GM12873 (cell line): Measurements from ENCODE around the gene PLA2G4D.

Experiments used
- CTCF ChIP-seq: IDR thresholded peaks from 2 replicates; pipeline ENCODE4 v1.5.1; 2012; ENCODE audit warnings: low read depth, mild to moderate bottlenecking, moderate library complexity, low read length, control low read depth; ENCODE audit not compliant: insufficient read depth; ENCODE audit errors: missing control alignments

Gene PLA2G4D

GRCh38 chr15:42082823-42083604 lies 11.3 kb downstream of the PLA2G4D start:
- TF ChIP-seq CTCF, result no peak

DNA sequence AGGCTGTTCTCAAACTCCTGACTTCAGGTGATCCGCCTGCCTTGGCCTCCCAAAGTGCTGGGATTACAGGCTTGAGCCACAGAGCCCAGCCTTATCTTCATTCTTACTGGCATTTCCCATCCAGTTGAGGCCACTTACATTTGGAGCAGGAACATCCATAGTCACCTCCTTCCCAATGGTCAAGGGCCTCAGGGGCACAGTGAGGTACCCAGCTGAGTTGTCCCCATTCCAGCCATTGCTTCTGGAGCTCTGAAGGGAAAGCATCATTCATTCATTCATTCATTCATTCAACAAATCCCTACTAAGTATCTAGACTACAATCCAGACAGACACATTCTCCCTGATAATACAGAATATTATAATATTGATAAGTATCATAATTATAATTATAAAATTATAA lies 12.2 kb downstream of the PLA2G4D start:
- no peak for TF ChIP-seq CTCF

- no peak for TF ChIP-seq CTCF
Measured at GRCh38 chr15:42080919-42081830, 13.2 kb downstream of the PLA2G4D start.

DNA sequence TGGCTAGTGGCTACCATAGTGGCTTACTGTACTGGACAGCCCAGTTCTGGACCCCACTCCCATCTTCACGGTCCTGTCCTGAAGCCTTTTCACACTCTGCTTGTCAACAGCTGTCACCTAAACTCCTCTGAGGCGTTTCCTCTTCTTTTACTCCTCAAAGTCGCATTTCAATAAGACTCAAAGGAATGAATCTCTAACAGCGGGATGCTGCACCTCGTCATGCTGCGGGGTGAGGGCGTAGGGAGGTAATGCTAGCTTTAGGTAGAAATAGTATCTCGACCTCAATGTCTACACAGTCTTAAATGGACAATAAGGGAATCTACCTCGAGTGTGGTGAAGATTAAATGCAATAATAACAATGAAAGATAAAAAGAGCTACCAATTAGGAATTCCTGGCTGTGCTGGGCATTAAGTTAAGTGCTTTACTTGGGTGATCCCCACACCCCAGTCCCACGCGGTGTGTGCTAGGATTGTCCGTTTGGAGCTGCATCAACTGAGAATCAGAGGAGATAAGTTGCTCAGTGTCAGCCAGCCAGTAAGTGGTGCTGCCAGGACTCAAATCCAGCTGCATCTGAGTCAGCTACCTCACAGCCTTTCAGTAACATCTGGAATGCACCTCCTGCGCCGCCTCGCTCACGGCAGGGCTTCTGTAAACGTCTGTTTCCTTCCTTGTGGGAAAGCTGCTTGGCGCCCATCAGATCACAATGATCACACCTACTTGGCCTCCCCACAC lies 14.0 kb downstream of the PLA2G4D start:
- TF ChIP-seq CTCF, result no peak

- TF ChIP-seq CTCF, result no peak
Measured at GRCh38 chr15:42079401-42079908, 14.9 kb downstream of the PLA2G4D start.

GRCh38 chr15:42078903-42079302 lies 15.5 kb downstream of the PLA2G4D start:
- TF ChIP-seq CTCF, result no peak
